KMS-11 (cell line): ENCODE measurements around the gene TMEM19.
A peak's percentile ranks its signal among the peaks of the same experiment; 100 is the strongest.

Experiments
- H2AFZ ChIP-seq: fragments of 200-600 bp; sonication (generic); 2 replicates; pipeline ENCODE4 v1.6.1; 2016; ENCODE audit warnings: antibody characterized with exemption, mixed run types, low read depth
- H3K27ac ChIP-seq: fragments of 200-600 bp; sonication (generic); 2 replicates; pipeline ENCODE4 v1.6.1; 2016; ENCODE audit warnings: mild to moderate bottlenecking, mixed run types
- H3K27me3 ChIP-seq: fragments of 200-600 bp; sonication (generic); 2 replicates; pipeline ENCODE4 v1.6.1; 2017; ENCODE audit warnings: mild to moderate bottlenecking, low read depth, mixed run types, moderate library complexity; ENCODE audit not compliant: insufficient read depth
- H3K36me3 ChIP-seq: fragments of 200-600 bp; sonication (generic); 2 replicates; pipeline ENCODE4 v1.6.1; 2017; ENCODE audit warnings: mild to moderate bottlenecking, mixed run types; ENCODE audit not compliant: insufficient read depth
- H3K4me1 ChIP-seq: fragments of 200-600 bp; sonication (generic); 2 replicates; pipeline ENCODE4 v1.6.1; 2016; ENCODE audit warnings: mild to moderate bottlenecking, low read depth, mixed run types; ENCODE audit not compliant: poor library complexity, severe bottlenecking
- H3K4me2 ChIP-seq: fragments of 200-600 bp; sonication (generic); 2 replicates; pipeline ENCODE4 v1.7.0; 2016; ENCODE audit warnings: mild to moderate bottlenecking, mixed run types
- H3K4me3 ChIP-seq: fragments of 200-600 bp; sonication (generic); IDR thresholded peaks from 2 replicates; pipeline ENCODE4 v1.6.1; 2017; ENCODE audit warnings: low read depth, low read length, mixed read lengths; ENCODE audit not compliant: insufficient read depth
- H3K79me2 ChIP-seq: fragments of 200-600 bp; sonication (generic); 2 replicates; pipeline ENCODE4 v1.6.1; 2016; ENCODE audit warnings: low read depth, mixed run types; ENCODE audit not compliant: insufficient read depth
- H3K9ac ChIP-seq: fragments of 200-600 bp; sonication (generic); 2 replicates; pipeline ENCODE4 v1.6.1; 2016; ENCODE audit warnings: mild to moderate bottlenecking, mixed run types
- H4K20me1 ChIP-seq: fragments of 200-600 bp; sonication (generic); 2 replicates; pipeline ENCODE4 v1.6.1; 2016; ENCODE audit warnings: mild to moderate bottlenecking, mixed run types; ENCODE audit not compliant: insufficient read depth
- TF ChIP-seq, protein P1 (sequence below): fragments of 200-600 bp; sonication (generic); conservative IDR thresholded peaks from 2 replicates; pipeline ENCODE4 v1.6.1; 2017; ENCODE audit warnings: low read depth, mild to moderate bottlenecking, antibody characterized with exemption, low read length, moderate library complexity, mixed read lengths

The TMEM19 gene

DNA sequence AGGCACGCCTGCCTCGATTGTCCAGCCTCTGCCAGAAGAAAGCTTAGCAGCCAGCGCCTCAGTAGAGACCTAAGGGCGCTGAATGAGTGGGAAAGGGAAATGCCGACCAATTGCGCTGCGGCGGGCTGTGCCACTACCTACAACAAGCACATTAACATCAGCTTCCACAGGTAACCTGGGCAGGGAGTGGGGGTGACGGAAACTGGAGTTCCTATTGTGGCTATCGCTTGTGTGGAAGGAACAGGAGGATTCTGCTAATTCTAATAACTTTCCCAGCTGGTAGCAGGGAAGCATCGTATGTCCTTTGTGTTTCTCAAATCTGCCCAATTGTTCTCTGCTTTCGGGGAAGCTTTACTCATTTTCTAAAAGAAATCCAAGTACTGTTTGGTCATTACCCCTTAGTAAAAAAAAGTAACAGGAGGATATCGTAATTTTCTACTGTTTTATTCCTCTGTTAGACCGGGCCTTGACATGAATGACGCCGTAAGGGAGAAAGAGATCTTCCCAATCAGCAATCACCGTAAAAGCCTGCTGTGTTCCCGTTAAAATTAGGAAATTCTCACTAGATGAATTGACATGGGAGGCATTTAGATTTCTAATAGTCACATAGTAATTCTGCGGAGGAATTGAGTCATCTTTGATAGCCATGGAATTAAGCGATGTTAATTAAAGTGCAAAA lies 21.3 kb upstream of the TMEM19 start:
- Histone ChIP-seq H3K4me2 (peak overlapping the region; percentile 97), H2AFZ (peak overlapping the region; percentile 77), H3K36me3 (peaks cover 2% of the 10 kb centered on the region; the same call in 1 of the 2 replicates), H3K4me3 (peak overlapping the region; percentile 49), H3K27ac (peak overlapping the region; percentile 87), H4K20me1 (peaks cover 12% of the 10 kb centered on the region; the same call in 1 of the 2 replicates), H3K27me3 (no peaks in the 10 kb centered on the region), H3K79me2 (peaks cover 63% of the 10 kb centered on the region), H3K9ac (peak overlapping the region; percentile 85), H3K4me1 (peaks cover 29% of the 10 kb centered on the region)
- TF ChIP-seq, protein P1, sequence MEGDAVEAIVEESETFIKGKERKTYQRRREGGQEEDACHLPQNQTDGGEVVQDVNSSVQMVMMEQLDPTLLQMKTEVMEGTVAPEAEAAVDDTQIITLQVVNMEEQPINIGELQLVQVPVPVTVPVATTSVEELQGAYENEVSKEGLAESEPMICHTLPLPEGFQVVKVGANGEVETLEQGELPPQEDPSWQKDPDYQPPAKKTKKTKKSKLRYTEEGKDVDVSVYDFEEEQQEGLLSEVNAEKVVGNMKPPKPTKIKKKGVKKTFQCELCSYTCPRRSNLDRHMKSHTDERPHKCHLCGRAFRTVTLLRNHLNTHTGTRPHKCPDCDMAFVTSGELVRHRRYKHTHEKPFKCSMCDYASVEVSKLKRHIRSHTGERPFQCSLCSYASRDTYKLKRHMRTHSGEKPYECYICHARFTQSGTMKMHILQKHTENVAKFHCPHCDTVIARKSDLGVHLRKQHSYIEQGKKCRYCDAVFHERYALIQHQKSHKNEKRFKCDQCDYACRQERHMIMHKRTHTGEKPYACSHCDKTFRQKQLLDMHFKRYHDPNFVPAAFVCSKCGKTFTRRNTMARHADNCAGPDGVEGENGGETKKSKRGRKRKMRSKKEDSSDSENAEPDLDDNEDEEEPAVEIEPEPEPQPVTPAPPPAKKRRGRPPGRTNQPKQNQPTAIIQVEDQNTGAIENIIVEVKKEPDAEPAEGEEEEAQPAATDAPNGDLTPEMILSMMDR, result no peak

DNA sequence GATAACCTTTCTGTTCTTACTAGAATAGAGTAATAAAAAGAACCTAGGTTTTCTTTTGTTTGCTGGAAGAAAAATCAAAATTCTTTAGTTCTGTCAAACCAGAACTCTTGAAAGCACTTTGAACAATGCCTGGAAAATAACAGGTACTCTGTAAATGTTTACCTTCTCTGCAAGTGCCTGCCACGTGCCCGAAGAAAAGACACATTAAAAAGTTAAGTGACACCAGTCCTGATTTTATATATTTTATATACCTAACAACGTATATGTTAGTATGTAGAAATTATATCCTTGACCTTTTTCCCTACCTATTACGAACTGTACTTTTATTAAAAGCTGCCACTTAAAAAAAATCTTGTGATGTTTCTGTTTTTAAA lies 20.8 kb upstream of the TMEM19 start:
- H3K4me1 ChIP-seq, result peaks cover 29% of the 10 kb centered on the region
- TF ChIP-seq, protein P1, result no peak

DNA sequence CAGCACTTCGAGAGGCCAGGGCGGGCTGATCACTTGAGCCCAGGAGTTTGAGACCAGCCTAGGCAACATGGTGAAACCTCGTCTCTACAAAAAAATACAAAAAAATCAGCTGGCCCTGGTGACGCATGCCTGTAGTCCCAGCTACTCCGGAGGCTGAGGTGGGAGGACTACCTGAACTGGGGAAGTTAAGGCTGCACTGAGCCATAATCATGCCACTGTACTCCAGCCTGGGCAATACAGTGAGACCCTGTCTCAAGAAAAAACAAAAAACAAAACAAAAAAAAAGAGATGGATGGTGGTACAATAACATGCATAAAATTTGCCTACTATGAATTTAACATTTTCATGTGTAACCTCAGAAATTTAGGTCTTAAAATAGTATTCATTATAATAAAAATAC lies 19.6 kb upstream of the TMEM19 start:
- Histone ChIP-seq H3K4me1 (peaks cover 21% of the 10 kb centered on the region), H3K79me2 (peaks cover 49% of the 10 kb centered on the region), H3K27ac (no peak overlapping the region; the same call in 1 of the 2 replicates), H3K4me2 (peak overlapping the region; percentile 97), H4K20me1 (peaks cover 12% of the 10 kb centered on the region; the same call in 1 of the 2 replicates), H3K4me3 (no peak overlapping the region), H2AFZ (no peak overlapping the region), H3K9ac (no peak overlapping the region), H3K36me3 (no peaks in the 10 kb centered on the region), H3K27me3 (no peaks in the 10 kb centered on the region)
- TF ChIP-seq, protein P1, result no peak

More for the DNA sequence above, 20.8 kb upstream of the TMEM19 start:
- Histone ChIP-seq H3K9ac (peak overlapping the region; percentile 85), H3K36me3 (no peaks in the 10 kb centered on the region), H3K4me2 (peak overlapping the region; percentile 97), H3K27ac (peak overlapping the region; percentile 87), H2AFZ (peak overlapping the region; percentile 77), H3K4me3 (no peak overlapping the region), H3K27me3 (no peaks in the 10 kb centered on the region), H4K20me1 (peaks cover 12% of the 10 kb centered on the region; the same call in 1 of the 2 replicates), H3K79me2 (peaks cover 58% of the 10 kb centered on the region)

DNA sequence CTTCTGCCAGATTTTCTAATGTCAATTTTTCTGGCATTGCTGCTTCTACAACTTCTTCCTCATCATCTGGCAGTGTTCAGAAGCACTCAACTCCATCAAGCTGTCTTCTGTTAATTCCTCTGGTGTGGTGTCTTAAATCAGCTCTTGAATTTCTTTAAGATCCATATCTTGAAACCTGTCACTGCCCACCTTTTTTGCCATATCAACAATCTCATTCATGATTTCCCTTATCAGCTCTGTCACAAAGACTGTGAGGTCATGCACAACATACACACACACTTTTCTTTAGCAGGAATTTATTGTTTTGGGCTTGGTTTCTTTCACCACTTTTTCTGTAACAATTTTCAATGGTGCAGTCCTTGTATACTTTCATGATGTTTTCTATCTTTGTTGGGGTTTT lies 14.6 kb upstream of the TMEM19 start:
- H3K79me2 ChIP-seq, result peaks cover 9% of the 10 kb centered on the region; the same call in 1 of the 2 replicates
- H3K36me3 ChIP-seq, result no peaks in the 10 kb centered on the region
- no peaks in the 10 kb centered on the region for H3K27me3 ChIP-seq
- H3K4me1 ChIP-seq, result peaks cover 2% of the 10 kb centered on the region
- TF ChIP-seq, protein P1, result no peak
- no peak overlapping the region for H3K4me2 ChIP-seq
- H4K20me1 ChIP-seq, result no peaks in the 10 kb centered on the region
- no peak overlapping the region for H3K9ac ChIP-seq
- no peak overlapping the region for H3K27ac ChIP-seq
- H3K4me3 ChIP-seq, result no peak overlapping the region
- H2AFZ ChIP-seq, result no peak overlapping the region
